GM12872 (cell line): ENCODE measurements around the gene BIN1.

Experiments
- TF ChIP-seq, protein P1 (sequence below): IDR thresholded peaks from 3 replicates; pipeline ENCODE4 v1.5.1; 2011; ENCODE audit warnings: low read depth, mild to moderate bottlenecking, low read length, moderate library complexity; ENCODE audit not compliant: insufficient read depth

Gene BIN1

GRCh38 chr2:127015106-127015910, 91.6 kb downstream of the BIN1 start:
- TF ChIP-seq, protein P1, sequence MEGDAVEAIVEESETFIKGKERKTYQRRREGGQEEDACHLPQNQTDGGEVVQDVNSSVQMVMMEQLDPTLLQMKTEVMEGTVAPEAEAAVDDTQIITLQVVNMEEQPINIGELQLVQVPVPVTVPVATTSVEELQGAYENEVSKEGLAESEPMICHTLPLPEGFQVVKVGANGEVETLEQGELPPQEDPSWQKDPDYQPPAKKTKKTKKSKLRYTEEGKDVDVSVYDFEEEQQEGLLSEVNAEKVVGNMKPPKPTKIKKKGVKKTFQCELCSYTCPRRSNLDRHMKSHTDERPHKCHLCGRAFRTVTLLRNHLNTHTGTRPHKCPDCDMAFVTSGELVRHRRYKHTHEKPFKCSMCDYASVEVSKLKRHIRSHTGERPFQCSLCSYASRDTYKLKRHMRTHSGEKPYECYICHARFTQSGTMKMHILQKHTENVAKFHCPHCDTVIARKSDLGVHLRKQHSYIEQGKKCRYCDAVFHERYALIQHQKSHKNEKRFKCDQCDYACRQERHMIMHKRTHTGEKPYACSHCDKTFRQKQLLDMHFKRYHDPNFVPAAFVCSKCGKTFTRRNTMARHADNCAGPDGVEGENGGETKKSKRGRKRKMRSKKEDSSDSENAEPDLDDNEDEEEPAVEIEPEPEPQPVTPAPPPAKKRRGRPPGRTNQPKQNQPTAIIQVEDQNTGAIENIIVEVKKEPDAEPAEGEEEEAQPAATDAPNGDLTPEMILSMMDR, result no peak

DNA sequence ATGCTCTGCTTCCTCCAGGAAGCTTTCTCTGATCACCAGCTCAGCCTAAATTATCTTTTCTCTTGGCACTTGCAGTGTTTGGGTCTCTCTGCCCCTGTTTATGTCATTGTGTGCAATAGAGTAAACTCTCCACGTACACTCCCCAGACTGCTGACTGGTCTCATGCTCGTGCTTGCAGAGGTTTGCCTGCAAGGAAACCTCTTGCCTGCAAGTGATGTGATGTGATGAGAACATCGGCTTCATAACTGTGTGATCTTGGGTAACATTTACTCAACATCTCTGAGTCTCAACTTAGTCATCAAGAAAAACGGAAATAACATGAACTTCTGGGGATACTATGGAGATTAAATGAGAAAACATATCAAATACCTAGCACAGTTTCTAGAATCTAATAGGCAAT, 92.3 kb downstream of the BIN1 start:
- TF ChIP-seq, protein P1, result no peak

- TF ChIP-seq, protein P1, result no peak
Observed at GRCh38 chr2:127014224-127014623, 92.7 kb downstream of the BIN1 start.

DNA sequence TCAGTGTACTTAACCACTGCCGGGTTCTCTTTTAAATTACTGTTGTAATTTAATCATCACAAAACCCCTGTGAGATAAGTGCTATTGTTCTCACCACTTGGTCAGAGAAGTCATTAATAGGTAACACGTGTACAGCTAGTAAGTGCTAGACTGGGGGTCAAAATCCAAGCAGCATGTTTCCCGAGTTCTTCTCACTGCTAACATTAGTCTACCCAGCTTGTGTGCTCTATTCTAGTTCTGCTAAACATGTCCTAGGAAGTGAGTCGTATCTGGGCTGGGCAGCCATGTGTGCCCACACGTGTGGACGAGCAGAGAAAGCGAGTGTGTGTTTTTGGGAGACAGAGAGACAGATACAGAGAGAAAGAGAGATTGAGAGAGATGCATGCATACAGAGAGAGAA, 94.1 kb downstream of the BIN1 start:
- TF ChIP-seq, protein P1, result no peak

DNA sequence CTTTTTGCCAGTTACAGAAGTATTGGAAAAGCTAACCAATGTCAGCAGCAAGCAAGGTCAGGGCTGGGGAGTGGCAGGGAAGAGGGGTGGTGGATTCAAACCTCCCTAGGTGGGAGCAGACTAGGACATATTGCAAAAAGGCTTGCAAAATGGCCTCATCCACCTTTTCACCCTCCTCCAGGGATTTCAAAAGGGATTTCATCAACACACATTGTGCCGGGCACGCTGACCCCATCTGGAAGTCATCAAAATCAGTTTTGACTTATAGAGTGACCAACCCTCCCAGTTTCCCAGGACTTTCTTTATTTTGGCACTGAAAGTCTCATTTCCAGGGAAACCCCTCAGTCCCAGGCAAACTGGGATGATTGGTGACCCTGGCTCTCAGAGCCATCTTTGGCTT, 94.7 kb downstream of the BIN1 start:
- TF ChIP-seq, protein P1, result no peak

GRCh38 chr2:127011796-127012195, 95.2 kb downstream of the BIN1 start:
- TF ChIP-seq, protein P1, result no peak

- TF ChIP-seq, protein P1, result no peak
Observed at GRCh38 chr2:127011231-127011661, 95.7 kb downstream of the BIN1 start.
